GM18868 (cell line): ENCODE results near the gene NTRK3.
"Not testable (repeated sequence)": the region's sequence is repeated elsewhere in the genome, so short reads cannot be mapped to it uniquely, and the experiment has no call there.

Source experiments
- ATAC-seq: cut with Tn5 transposase; IDR thresholded peaks from one replicate; pipeline ENCODE4 v1.9.1; 2021; ENCODE audit warnings: mild to moderate bottlenecking, moderate library complexity; ENCODE audit not compliant: unreplicated experiment

Gene NTRK3

GRCh38 chr15:88080616-88081015, 175.9 kb downstream of the NTRK3 start:
- ATAC-seq, result no peak

GRCh38 chr15:88077296-88078020, 179.1 kb downstream of the NTRK3 start:
- ATAC-seq, result no peak

GRCh38 chr15:88076328-88076727, 180.2 kb downstream of the NTRK3 start:
- ATAC-seq, result no peak

GRCh38 chr15:88075102-88075501, 181.4 kb downstream of the NTRK3 start:
- no peak for ATAC-seq

- ATAC-seq, result no peak
These were observed 182.2 kb downstream of the NTRK3 start for GRCh38 chr15:88074386-88074785.

- ATAC-seq, result no peak
These were observed 183.2 kb downstream of the NTRK3 start for GRCh38 chr15:88073391-88073691.

- ATAC-seq, result no peak
These were observed 183.7 kb downstream of the NTRK3 start for GRCh38 chr15:88072598-88073390.

GRCh38 chr15:88072133-88072532, 184.4 kb downstream of the NTRK3 start:
- ATAC-seq, result not testable (repeated sequence)

- ATAC-seq, result no peak
These were observed 185.4 kb downstream of the NTRK3 start for GRCh38 chr15:88071141-88071540.

- ATAC-seq, result no peak
These were observed 187.0 kb downstream of the NTRK3 start for GRCh38 chr15:88069561-88069960.

- ATAC-seq, result no peak
These were observed 189.2 kb downstream of the NTRK3 start for GRCh38 chr15:88067331-88067685.

GRCh38 chr15:88066636-88067330, 189.8 kb downstream of the NTRK3 start:
- no peak for ATAC-seq

- no peak for ATAC-seq
These were observed 195.1 kb downstream of the NTRK3 start for GRCh38 chr15:88061452-88061851.

- no peak for ATAC-seq
These were observed 196.2 kb downstream of the NTRK3 start for GRCh38 chr15:88060383-88060782.

GRCh38 chr15:88057836-88058235, 198.7 kb downstream of the NTRK3 start:
- ATAC-seq, result no peak

GRCh38 chr15:88049506-88049905, 207.0 kb downstream of the NTRK3 start:
- ATAC-seq, result peak; percentile 82

- ATAC-seq, result no peak
These were observed 207.8 kb downstream of the NTRK3 start for GRCh38 chr15:88048755-88049154.

- no peak for ATAC-seq
These were observed 208.3 kb downstream of the NTRK3 start for GRCh38 chr15:88048237-88048636.

GRCh38 chr15:88046576-88047129, 209.9 kb downstream of the NTRK3 start:
- no peak for ATAC-seq

- ATAC-seq, result no peak
These were observed 213.1 kb downstream of the NTRK3 start for GRCh38 chr15:88043396-88043795.

GRCh38 chr15:88042047-88042446, 214.5 kb downstream of the NTRK3 start:
- no peak for ATAC-seq

- ATAC-seq, result no peak
These were observed 216.0 kb downstream of the NTRK3 start for GRCh38 chr15:88040516-88040915.
